Fibroblast of the aortic adventitia (primary cell): Measurements from ENCODE around the gene GRIN3B. TPM values are rescaled to one million over a fixed set of nuclear protein-coding genes. Genes with fewer than 3 reads are reported as not detected.

ENCODE experiments used
- small RNA-seq: library from RNA; depleted of rRNA; stranded (forward); fragments of <200 nt; gene quantifications from one replicate; pipeline ENCODE3, GENCODE V24; 2012
- total RNA-seq: library from RNA; depleted of rRNA; stranded (reverse); fragments of >200 nt; gene quantifications from 2 replicates; pipeline ENCODE4 v1.2.3, GENCODE V29; 2012; ENCODE audit warnings: low replicate concordance

Gene GRIN3B
- total RNA-seq, 1 donor: 0.45 TPM

Small RNAs within 50 kb of the gene (small RNA-seq; reads per million reads assigned to genes)
- gene RNU6-2: 7.1 reads per million, percentile 91 among the genes with 10 or more reads in this experiment

Other genes with a start within 250 kb of the GRIN3B start
- 0.09 TPM in 1 of 2 replicates, not detected in the other for gene MISP, start 249.3 kb upstream of the GRIN3B start, total RNA-seq
- gene PTBP1, start 203.0 kb upstream of the GRIN3B start, total RNA-seq: 30.9 and 121 TPM in 2 replicates
- 0.18 and 0.33 TPM in 2 replicates for gene PLPPR3, start 178.5 kb upstream of the GRIN3B start, total RNA-seq
- not detected in 2 replicates for gene AZU1, start 172.6 kb upstream of the GRIN3B start, total RNA-seq
- not detected in 2 replicates for gene PRTN3, start 159.4 kb upstream of the GRIN3B start, total RNA-seq
- 0.09 and 2.9 TPM in 2 replicates for gene ELANE, start 148.1 kb upstream of the GRIN3B start, total RNA-seq
- 25.8 and 161 TPM in 2 replicates for gene CFD, start 140.8 kb upstream of the GRIN3B start, total RNA-seq
- 21.0 and 24.5 TPM in 2 replicates for gene MED16, start 107.2 kb upstream of the GRIN3B start, total RNA-seq
- not detected in 2 replicates for gene RNU6-9, start 106.9 kb upstream of the GRIN3B start, total RNA-seq
- gene R3HDM4, start 87.2 kb upstream of the GRIN3B start, total RNA-seq: 8.4 and 25.8 TPM in 2 replicates
- not detected in 2 replicates for gene KISS1R, start 83.1 kb upstream of the GRIN3B start, total RNA-seq
- gene ARID3A, start 74.4 kb upstream of the GRIN3B start, total RNA-seq: 3.7 and 11.2 TPM in 2 replicates
- gene WDR18, start 16.1 kb upstream of the GRIN3B start, total RNA-seq: 16.5 and 45.0 TPM in 2 replicates
- gene TMEM259, start 20.7 kb downstream of the GRIN3B start, total RNA-seq: 44.7 and 49.9 TPM in 2 replicates
- not detected in 2 replicates for gene RNU6-2, start 21.1 kb downstream of the GRIN3B start, total RNA-seq
- 96.0 and 101 TPM in 2 replicates for gene CNN2, start 26.2 kb downstream of the GRIN3B start, total RNA-seq
- gene ABCA7, start 39.7 kb downstream of the GRIN3B start, total RNA-seq: 3.5 and 21.6 TPM in 2 replicates
- gene ARHGAP45, start 66.7 kb downstream of the GRIN3B start, total RNA-seq: 0.18 TPM in 1 of 2 replicates, not detected in the other
- gene POLR2E, start 95.0 kb downstream of the GRIN3B start, total RNA-seq: 27.7 and 91.2 TPM in 2 replicates
- 156 and 288 TPM in 2 replicates for gene GPX4, start 103.6 kb downstream of the GRIN3B start, total RNA-seq
- gene SBNO2, start 173.8 kb downstream of the GRIN3B start, total RNA-seq: 18.5 and 41.2 TPM in 2 replicates
- gene STK11, start 205.4 kb downstream of the GRIN3B start, total RNA-seq: 54.1 and 84.1 TPM in 2 replicates
- gene CBARP, start 237.6 kb downstream of the GRIN3B start, total RNA-seq: 2.3 and 3.1 TPM in 2 replicates
- gene ATP5F1D, start 241.3 kb downstream of the GRIN3B start, total RNA-seq: 15.7 and 55.6 TPM in 2 replicates
- gene MIDN, start 248.2 kb downstream of the GRIN3B start, total RNA-seq: 23.2 and 32.5 TPM in 2 replicates